HepG2 (cell line): ENCODE results near the gene TAF11.

Source experiments
- SRF ChIP-seq: IDR thresholded peaks from 2 replicates; pipeline ENCODE4 v1.6.1; 2011; ENCODE audit warnings: mild to moderate bottlenecking, low read depth, low read length, moderate library complexity
- ZFP36 ChIP-seq: fragments of 150-350 bp; IDR thresholded peaks from 2 replicates; pipeline ENCODE4 v1.6.1; 2018; ENCODE audit warnings: borderline replicate concordance, low read length, low read depth; ENCODE audit not compliant: partially characterized antibody

GRCh38 chr6:34859951-34860350 is 27.9 kb downstream of the TAF11 start:
- TF ChIP-seq SRF (no peak), ZFP36 (no peak)
